Measurements from ENCODE around the gene ATAD2B. TPM values are rescaled to one million over a fixed set of nuclear protein-coding genes. Genes with fewer than 3 reads are reported as not detected.

ATAD2B gene
- total and polyA plus RNA-seq, 2 of the 8 experiments (the other 6 are each of a cell fraction or from before 2014, with no cell fraction given) = 3.4 to 16.1 TPM

- H2BK15ac ChIP-seq (ENCODE audit: low read length) = no peak overlapping the region
- no peak overlapping the region for H3K14ac ChIP-seq (ENCODE audit: insufficient read length)
- H3K4me1 ChIP-seq (replicated peaks in 1 of 4; ENCODE audit: control insufficient read depth in 3 of 4, insufficient read depth in 4 of 4, low read length in 3 of 4) = no peaks in the 10 kb centered on the region
- H3K79me2 ChIP-seq (ENCODE audit: control insufficient read depth in 1 of 2, insufficient read depth in 2 of 2, low read length in 2 of 2) = peaks cover 0 to 65% of the 10 kb centered on the region in 2 experiments; a peak in 2 of 4 replicates
- H2BK120ac ChIP-seq (replicated peaks; ENCODE audit: low read depth, low read length) = no peak overlapping the region
- H2AK5ac ChIP-seq (ENCODE audit: low read depth, low read length) = no peak overlapping the region
- DNase-seq (ENCODE audit: low read depth in 1 of 2, low spot score in 2 of 2) (no peak), FAIRE-seq (no peak)
- H2BK20ac ChIP-seq (ENCODE audit: low read length) = no peak overlapping the region
- WGBS, 2 experiments (ENCODE audit: extremely low coverage in 1 of 2, insufficient coverage in 1 of 2, insufficient read length in 1 of 2, insufficient replicate concordance in 2 of 2, low coverage in 1 of 2, low lambda C conversion rate in 2 of 2, missing lambda C conversion rate in 1 of 2) = 100% methylated on average over 2 of the region's 2 CpGs; no CpG with 5 or more reads in 1 of the 2 experiments
- ChIA-PET CTCF (ENCODE audit: partially characterized antibody) (interaction anchor here (1.1 kb wide), 1 partner anchor 30 kb away, joined by 3 read pairs; no protein-coding TSS in a partner anchor), POLR2A (ENCODE audit: partially characterized antibody) (no interaction called here)
- no peaks in the 10 kb centered on the region for H3K23me2 ChIP-seq (ENCODE audit: low read depth, low read length)
- no peaks in the 10 kb centered on the region for H3K9me3 ChIP-seq (ENCODE audit: insufficient read depth in 2 of 2, low read depth in 1 of 2, low read length in 1 of 2)
- H3K4me2 ChIP-seq (ENCODE audit: insufficient read depth in 1 of 2, low read depth in 2 of 2, low read length in 2 of 2) = no peak overlapping the region
- H4K20me1 ChIP-seq (replicated peaks in 1 of 2; ENCODE audit: control insufficient read depth in 1 of 2, insufficient read depth in 2 of 2, low read length in 2 of 2) = no peaks in the 10 kb centered on the region
- no peak overlapping the region for H3K18ac ChIP-seq (ENCODE audit: extremely low read depth, low read length)
- H3K79me1 ChIP-seq (ENCODE audit: low read depth, low read length) = no peaks in the 10 kb centered on the region
- no peak overlapping the region for H3K9ac ChIP-seq (replicated peaks in 1 of 4; ENCODE audit: extremely low read depth in 1 of 4, low read depth in 3 of 4, low read length in 3 of 4)
- no peak overlapping the region for H3K56ac ChIP-seq (replicated peaks; ENCODE audit: insufficient read length, low read depth, low read length)
- no peak overlapping the region for H3K23ac ChIP-seq (ENCODE audit: insufficient read length)
- no peak overlapping the region for H4K91ac ChIP-seq (replicated peaks; ENCODE audit: insufficient read length, low read length)
- no peak overlapping the region for H4K5ac ChIP-seq (ENCODE audit: insufficient read length, low read depth, low read length)
- no peak overlapping the region for H3K4me3 ChIP-seq (ENCODE audit: extremely low read depth in 1 of 4, insufficient read depth in 2 of 4, low read depth in 3 of 4, low read length in 4 of 4)
- no peaks in the 10 kb centered on the region for H3K36me3 ChIP-seq (ENCODE audit: control insufficient read depth in 2 of 4, insufficient read depth in 4 of 4, low read length in 3 of 4)
- H4K8ac ChIP-seq (ENCODE audit: extremely low read depth, insufficient read depth, low read length) = no peak overlapping the region
- no peaks in the 10 kb centered on the region for H3K27me3 ChIP-seq (replicated peaks in 1 of 4; ENCODE audit: control insufficient read depth in 3 of 4, extremely low read depth in 1 of 4, insufficient read depth in 3 of 4, low read length in 3 of 4)
- no peak overlapping the region for H2AFZ ChIP-seq (ENCODE audit: low read length)
- no peak overlapping the region for H2BK5ac ChIP-seq (ENCODE audit: low read depth, low read length)
- no peak overlapping the region for H3K27ac ChIP-seq (ENCODE audit: low read depth, low read length)
- no peak overlapping the region for H3K4ac ChIP-seq (replicated peaks; ENCODE audit: insufficient read length, low read depth, low read length)
- no peak overlapping the region for H2BK12ac ChIP-seq (ENCODE audit: low read depth, low read length)
- TF ChIP-seq CTCF (IDR thresholded peaks at IDR 0.05; ENCODE audit: control extremely low read depth in 1 of 3, insufficient read depth in 1 of 3, low read depth in 1 of 3, low read length in 3 of 3) (no peak), GABPA (IDR thresholded peaks at IDR 0.05; ENCODE audit: borderline replicate concordance, insufficient read depth, low read length) (no peak), ATF2 (IDR thresholded peaks at IDR 0.05; ENCODE audit: low read length) (no peak), CHD2 (IDR thresholded peaks at IDR 0.05; ENCODE audit: low read length) (no peak), KDM5A (IDR thresholded peaks at IDR 0.05; ENCODE audit: low read length) (no peak), EZH2 (IDR thresholded peaks at IDR 0.05; ENCODE audit: low read depth, low read length, severe bottlenecking) (no peak), CEBPB (IDR thresholded peaks at IDR 0.05; ENCODE audit: low read depth, low read length) (no peak), FOSL1 (IDR thresholded peaks at IDR 0.05; ENCODE audit: insufficient read depth, low read depth, low read length) (no peak), KDM1A (IDR thresholded peaks at IDR 0.05; ENCODE audit: borderline replicate concordance, low read length) (no peak), SIN3A (conservative IDR thresholded peaks at IDR 0.05 in 1 of 2, IDR thresholded peaks at IDR 0.05 in 1 of 2; ENCODE audit: low read depth in 1 of 2, low read length in 2 of 2) (no peak)
Observed at GRCh38 chr2:23903034-23903433, 23.9 kb downstream of the ATAD2B start.

Data from H1 (cell line).